ENCODE measurements around the gene SMCP.

Gene SMCP

GRCh38 chr1:152909206-152909605 is 31.1 kb downstream of the SMCP start:
- TF ChIP-seq TCF12 (IDR thresholded peaks at IDR 0.05; ENCODE audit: low read depth) (no peak), NFIC (IDR thresholded peaks at IDR 0.05) (no peak), ZBTB7A (IDR thresholded peaks at IDR 0.05; ENCODE audit: low read depth) (no peak), EGR1 (IDR thresholded peaks at IDR 0.05) (no peak), CREB1 (IDR thresholded peaks at IDR 0.05; ENCODE audit: low read depth) (no peak), RAD21 (IDR thresholded peaks at IDR 0.05; ENCODE audit: low read depth) (no peak), TEAD4 (IDR thresholded peaks at IDR 0.05) (no peak), MAX (IDR thresholded peaks at IDR 0.05) (no peak), TAF1 (IDR thresholded peaks at IDR 0.05; ENCODE audit: low read depth) (no peak), CEBPB (IDR thresholded peaks at IDR 0.05) (no peak), FOXM1 (IDR thresholded peaks at IDR 0.05; ENCODE audit: borderline replicate concordance, low read depth) (no peak), YY1 (IDR thresholded peaks at IDR 0.05; ENCODE audit: low read depth) (no peak), USF1 (IDR thresholded peaks at IDR 0.05) (no peak), EP300 (IDR thresholded peaks at IDR 0.05; ENCODE audit: borderline replicate concordance) (no peak)
- TF ChIP-seq, protein P1, sequence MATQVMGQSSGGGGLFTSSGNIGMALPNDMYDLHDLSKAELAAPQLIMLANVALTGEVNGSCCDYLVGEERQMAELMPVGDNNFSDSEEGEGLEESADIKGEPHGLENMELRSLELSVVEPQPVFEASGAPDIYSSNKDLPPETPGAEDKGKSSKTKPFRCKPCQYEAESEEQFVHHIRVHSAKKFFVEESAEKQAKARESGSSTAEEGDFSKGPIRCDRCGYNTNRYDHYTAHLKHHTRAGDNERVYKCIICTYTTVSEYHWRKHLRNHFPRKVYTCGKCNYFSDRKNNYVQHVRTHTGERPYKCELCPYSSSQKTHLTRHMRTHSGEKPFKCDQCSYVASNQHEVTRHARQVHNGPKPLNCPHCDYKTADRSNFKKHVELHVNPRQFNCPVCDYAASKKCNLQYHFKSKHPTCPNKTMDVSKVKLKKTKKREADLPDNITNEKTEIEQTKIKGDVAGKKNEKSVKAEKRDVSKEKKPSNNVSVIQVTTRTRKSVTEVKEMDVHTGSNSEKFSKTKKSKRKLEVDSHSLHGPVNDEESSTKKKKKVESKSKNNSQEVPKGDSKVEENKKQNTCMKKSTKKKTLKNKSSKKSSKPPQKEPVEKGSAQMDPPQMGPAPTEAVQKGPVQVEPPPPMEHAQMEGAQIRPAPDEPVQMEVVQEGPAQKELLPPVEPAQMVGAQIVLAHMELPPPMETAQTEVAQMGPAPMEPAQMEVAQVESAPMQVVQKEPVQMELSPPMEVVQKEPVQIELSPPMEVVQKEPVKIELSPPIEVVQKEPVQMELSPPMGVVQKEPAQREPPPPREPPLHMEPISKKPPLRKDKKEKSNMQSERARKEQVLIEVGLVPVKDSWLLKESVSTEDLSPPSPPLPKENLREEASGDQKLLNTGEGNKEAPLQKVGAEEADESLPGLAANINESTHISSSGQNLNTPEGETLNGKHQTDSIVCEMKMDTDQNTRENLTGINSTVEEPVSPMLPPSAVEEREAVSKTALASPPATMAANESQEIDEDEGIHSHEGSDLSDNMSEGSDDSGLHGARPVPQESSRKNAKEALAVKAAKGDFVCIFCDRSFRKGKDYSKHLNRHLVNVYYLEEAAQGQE (IDR thresholded peaks at IDR 0.05; ENCODE audit: low read depth) = no peak

DNA sequence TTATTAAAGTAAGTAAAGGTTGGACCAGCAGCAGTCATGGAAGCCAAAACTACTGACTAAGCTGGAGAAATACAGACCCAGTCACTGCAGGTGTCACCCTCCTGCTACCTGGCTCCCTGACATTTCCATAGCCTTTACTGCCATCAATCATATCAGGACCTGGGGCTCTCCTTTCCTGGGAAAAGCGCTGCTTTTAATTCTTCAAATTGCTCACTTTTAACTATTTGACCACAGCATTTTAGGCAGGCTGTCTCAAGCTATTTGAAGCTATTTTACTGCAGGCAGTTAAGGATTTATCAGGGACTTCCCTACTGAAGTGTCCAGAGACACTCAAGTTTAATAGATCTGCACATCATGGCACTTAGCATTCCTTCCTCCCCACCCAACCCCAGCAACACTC is 34.3 kb downstream of the SMCP start:
- TF ChIP-seq EGR1 (IDR thresholded peaks at IDR 0.05) (no peak), YY1 (IDR thresholded peaks at IDR 0.05; ENCODE audit: low read depth) (no peak), TCF12 (IDR thresholded peaks at IDR 0.05; ENCODE audit: low read depth) (no peak), RAD21 (IDR thresholded peaks at IDR 0.05; ENCODE audit: low read depth) (no peak), TEAD4 (IDR thresholded peaks at IDR 0.05) (no peak), NFIC (IDR thresholded peaks at IDR 0.05) (no peak), ZBTB7A (IDR thresholded peaks at IDR 0.05; ENCODE audit: low read depth) (no peak), USF1 (IDR thresholded peaks at IDR 0.05) (no peak), MAX (IDR thresholded peaks at IDR 0.05) (no peak), CEBPB (IDR thresholded peaks at IDR 0.05) (no peak), EP300 (IDR thresholded peaks at IDR 0.05; ENCODE audit: borderline replicate concordance) (no peak), FOXM1 (IDR thresholded peaks at IDR 0.05; ENCODE audit: borderline replicate concordance, low read depth) (no peak), TAF1 (IDR thresholded peaks at IDR 0.05; ENCODE audit: low read depth) (no peak)

- TF ChIP-seq EP300 (IDR thresholded peaks at IDR 0.05; ENCODE audit: borderline replicate concordance) (no peak), USF1 (IDR thresholded peaks at IDR 0.05) (no peak), RAD21 (IDR thresholded peaks at IDR 0.05; ENCODE audit: low read depth) (no peak)
- TF ChIP-seq, protein P1 (IDR thresholded peaks at IDR 0.05; ENCODE audit: low read depth) = no peak
Measured at GRCh38 chr1:152912900-152913299, 34.8 kb downstream of the SMCP start.

DNA sequence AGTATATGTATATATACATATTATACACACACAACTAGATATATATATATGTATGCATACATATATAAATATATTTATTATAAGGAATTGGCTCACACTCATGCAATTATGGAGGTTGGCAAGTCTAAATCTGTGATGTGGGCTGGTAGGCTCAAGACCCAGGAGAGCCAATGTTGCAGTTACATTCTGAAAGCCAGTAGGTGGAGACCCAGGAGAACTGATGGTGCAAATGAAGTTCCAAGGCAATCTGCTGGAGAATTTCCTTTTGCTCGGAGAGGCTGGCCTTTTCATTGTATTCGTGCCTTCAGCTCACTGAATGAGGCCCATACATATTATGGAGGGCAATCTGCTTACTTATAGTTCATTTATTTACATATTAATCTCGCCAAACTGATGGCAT is 39.7 kb downstream of the SMCP start:
- TF ChIP-seq RAD21 (IDR thresholded peaks at IDR 0.05; ENCODE audit: low read depth) (peak; percentile 58), TAF1 (IDR thresholded peaks at IDR 0.05; ENCODE audit: low read depth) (no peak)

DNA sequence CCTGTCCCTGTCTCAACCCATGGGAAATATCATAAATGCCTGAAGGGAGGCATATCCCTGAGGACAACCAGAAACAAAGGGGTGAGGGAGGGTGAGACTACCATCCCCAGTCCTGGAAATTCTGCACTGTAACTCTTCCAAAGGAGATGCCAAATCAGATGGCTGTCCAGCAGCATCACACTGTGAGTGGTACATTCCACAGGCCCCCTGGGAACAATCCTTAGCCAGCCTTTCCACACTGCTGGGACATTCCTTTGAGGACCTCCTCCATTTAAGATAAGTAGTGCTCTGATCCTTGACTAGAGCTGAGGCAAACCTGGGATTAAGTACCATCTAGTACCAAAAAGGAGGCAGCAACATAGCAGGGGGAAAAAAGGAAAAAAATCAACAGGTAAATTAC is 40.9 kb downstream of the SMCP start:
- TF ChIP-seq EP300 (IDR thresholded peaks at IDR 0.05; ENCODE audit: borderline replicate concordance) (no peak), RAD21 (IDR thresholded peaks at IDR 0.05; ENCODE audit: low read depth) (no peak), CREB1 (IDR thresholded peaks at IDR 0.05; ENCODE audit: low read depth) (no peak), EGR1 (IDR thresholded peaks at IDR 0.05) (no peak), MAX (IDR thresholded peaks at IDR 0.05) (no peak)

GRCh38 chr1:152924191-152924590 is 46.1 kb downstream of the SMCP start:
- TF ChIP-seq RAD21 (IDR thresholded peaks at IDR 0.05; ENCODE audit: low read depth) (no peak), USF1 (IDR thresholded peaks at IDR 0.05) (no peak), TEAD4 (IDR thresholded peaks at IDR 0.05) (no peak), CEBPB (IDR thresholded peaks at IDR 0.05) (no peak), YY1 (IDR thresholded peaks at IDR 0.05; ENCODE audit: low read depth) (no peak), EGR1 (IDR thresholded peaks at IDR 0.05) (no peak), FOXM1 (IDR thresholded peaks at IDR 0.05; ENCODE audit: borderline replicate concordance, low read depth) (no peak), CREB1 (IDR thresholded peaks at IDR 0.05; ENCODE audit: low read depth) (no peak), TAF1 (IDR thresholded peaks at IDR 0.05; ENCODE audit: low read depth) (no peak), NFIC (IDR thresholded peaks at IDR 0.05) (no peak), ZBTB7A (IDR thresholded peaks at IDR 0.05; ENCODE audit: low read depth) (no peak), MAX (IDR thresholded peaks at IDR 0.05) (no peak), TCF12 (IDR thresholded peaks at IDR 0.05; ENCODE audit: low read depth) (no peak)
- TF ChIP-seq, protein P1 (IDR thresholded peaks at IDR 0.05; ENCODE audit: low read depth) = no peak
